Fibroblast of lung (primary cell): ENCODE measurements around the gene AATK.

Experiments used
- EZH2 ChIP-seq: IDR thresholded peaks from 2 replicates; pipeline ENCODE4 v1.5.1; 2012; ENCODE audit warnings: low read length, control low read depth, mild to moderate bottlenecking; ENCODE audit errors: missing control alignments
- TF ChIP-seq, protein P1 (sequence below), 2 donors: IDR thresholded peaks in 1 of 2; conservative IDR thresholded peaks in 1 of 2; 1 replicate in 1 of 2; 2 replicates in 1 of 2; pipeline ENCODE4 v1.5.1; 2011 to 2012; ENCODE audit warnings: low read length in 2 of 2, control low read depth in 1 of 2, inconsistent platforms in 1 of 2, low read depth in 1 of 2, mild to moderate bottlenecking in 1 of 2

DNA sequence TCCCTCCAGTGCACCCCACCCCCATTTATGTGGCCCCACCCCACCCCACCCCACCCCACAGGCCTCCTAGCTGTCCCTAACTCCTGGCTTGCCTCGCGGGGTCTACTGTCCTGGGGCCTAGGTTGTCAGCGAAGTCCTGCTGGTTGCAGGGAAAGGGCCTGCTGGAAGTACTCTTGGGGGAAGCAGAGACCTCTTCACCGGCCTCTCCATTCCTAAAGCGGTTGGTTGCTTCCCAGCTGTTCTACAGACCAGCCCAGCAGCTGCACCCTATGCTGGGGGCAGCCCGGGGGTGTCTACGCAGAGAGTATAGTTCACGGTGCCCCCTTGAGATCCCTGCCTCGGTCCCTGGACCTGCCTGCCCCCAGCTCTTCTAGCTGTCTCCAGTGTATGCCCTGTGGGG lies 74.9 kb downstream of the AATK start:
- TF ChIP-seq, protein P1, sequence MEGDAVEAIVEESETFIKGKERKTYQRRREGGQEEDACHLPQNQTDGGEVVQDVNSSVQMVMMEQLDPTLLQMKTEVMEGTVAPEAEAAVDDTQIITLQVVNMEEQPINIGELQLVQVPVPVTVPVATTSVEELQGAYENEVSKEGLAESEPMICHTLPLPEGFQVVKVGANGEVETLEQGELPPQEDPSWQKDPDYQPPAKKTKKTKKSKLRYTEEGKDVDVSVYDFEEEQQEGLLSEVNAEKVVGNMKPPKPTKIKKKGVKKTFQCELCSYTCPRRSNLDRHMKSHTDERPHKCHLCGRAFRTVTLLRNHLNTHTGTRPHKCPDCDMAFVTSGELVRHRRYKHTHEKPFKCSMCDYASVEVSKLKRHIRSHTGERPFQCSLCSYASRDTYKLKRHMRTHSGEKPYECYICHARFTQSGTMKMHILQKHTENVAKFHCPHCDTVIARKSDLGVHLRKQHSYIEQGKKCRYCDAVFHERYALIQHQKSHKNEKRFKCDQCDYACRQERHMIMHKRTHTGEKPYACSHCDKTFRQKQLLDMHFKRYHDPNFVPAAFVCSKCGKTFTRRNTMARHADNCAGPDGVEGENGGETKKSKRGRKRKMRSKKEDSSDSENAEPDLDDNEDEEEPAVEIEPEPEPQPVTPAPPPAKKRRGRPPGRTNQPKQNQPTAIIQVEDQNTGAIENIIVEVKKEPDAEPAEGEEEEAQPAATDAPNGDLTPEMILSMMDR (conservative IDR thresholded peaks at IDR 0.05 in 1 of 2, IDR thresholded peaks at IDR 0.05 in 1 of 2; ENCODE audit: low read depth in 1 of 2, low read length in 2 of 2): no peak
- no peak for TF ChIP-seq EZH2
